B cell (primary cell): ENCODE measurements around the gene STBD1.

Source experiments
- EZH2 ChIP-seq: IDR thresholded peaks from 2 replicates; pipeline ENCODE4 v1.6.1; 2012; ENCODE audit warnings: borderline replicate concordance, low read depth, mild to moderate bottlenecking, moderate library complexity, low read length; ENCODE audit not compliant: insufficient read depth, poor library complexity, severe bottlenecking
- TF ChIP-seq, protein P1 (sequence below): fragments of 200-600 bp; IDR thresholded peaks from one replicate; pipeline ENCODE4 v1.8.0; 2022; ENCODE audit warnings: antibody characterized with exemption, mild to moderate bottlenecking

DNA sequence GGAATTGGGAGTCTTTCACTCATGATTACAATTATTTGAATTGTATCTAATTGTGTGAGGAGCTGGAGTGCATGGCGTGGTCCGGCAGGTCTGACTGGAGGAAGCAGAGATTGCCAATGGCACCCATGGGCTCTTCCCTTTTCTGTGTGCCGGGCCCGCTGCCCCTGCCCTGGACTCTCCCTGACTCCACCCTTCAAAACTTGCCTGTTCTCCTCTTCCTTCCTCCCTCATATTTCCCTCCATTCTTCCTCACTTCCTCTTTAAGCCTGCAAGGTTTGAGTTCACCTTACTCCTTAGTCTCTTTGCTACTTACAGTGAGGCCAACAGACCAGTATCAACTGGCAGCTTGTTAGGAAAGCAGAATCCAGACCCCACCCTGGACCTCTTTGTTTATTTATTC, 6.5 kb upstream of the STBD1 start:
- TF ChIP-seq, protein P1, sequence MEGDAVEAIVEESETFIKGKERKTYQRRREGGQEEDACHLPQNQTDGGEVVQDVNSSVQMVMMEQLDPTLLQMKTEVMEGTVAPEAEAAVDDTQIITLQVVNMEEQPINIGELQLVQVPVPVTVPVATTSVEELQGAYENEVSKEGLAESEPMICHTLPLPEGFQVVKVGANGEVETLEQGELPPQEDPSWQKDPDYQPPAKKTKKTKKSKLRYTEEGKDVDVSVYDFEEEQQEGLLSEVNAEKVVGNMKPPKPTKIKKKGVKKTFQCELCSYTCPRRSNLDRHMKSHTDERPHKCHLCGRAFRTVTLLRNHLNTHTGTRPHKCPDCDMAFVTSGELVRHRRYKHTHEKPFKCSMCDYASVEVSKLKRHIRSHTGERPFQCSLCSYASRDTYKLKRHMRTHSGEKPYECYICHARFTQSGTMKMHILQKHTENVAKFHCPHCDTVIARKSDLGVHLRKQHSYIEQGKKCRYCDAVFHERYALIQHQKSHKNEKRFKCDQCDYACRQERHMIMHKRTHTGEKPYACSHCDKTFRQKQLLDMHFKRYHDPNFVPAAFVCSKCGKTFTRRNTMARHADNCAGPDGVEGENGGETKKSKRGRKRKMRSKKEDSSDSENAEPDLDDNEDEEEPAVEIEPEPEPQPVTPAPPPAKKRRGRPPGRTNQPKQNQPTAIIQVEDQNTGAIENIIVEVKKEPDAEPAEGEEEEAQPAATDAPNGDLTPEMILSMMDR, result no peak
- no peak for TF ChIP-seq EZH2
